Liver (tissue), 9 donors: ENCODE measurements around the gene TMEM255B. TPM values are rescaled to one million over a fixed set of nuclear protein-coding genes. Genes with fewer than 3 reads are reported as not detected.

Experiments used
- DNase-seq: peaks from one replicate; pipeline ENCODE4 v3.0.0-alpha.2; 2017; ENCODE audit warnings: low spot score
- H3K27ac ChIP-seq, 2 donors: one replicate each; pipeline ENCODE4 v1.7.0; 2013; ENCODE audit warnings: inconsistent platforms in 2 of 2, low read length in 2 of 2, control low read depth in 1 of 2, low read depth in 1 of 2, mild to moderate bottlenecking in 1 of 2
- H3K27me3 ChIP-seq, 4 donors: one replicate each; pipeline versions ENCODE4 v1.6.1 to v1.7.0; 2013; ENCODE audit warnings: low read length in 3 of 4, inconsistent platforms in 1 of 4, mild to moderate bottlenecking in 1 of 4, moderate library complexity in 1 of 4; ENCODE audit not compliant: control insufficient read depth in 4 of 4, insufficient read depth in 4 of 4
- H3K36me3 ChIP-seq, 4 donors: one replicate each; pipeline versions ENCODE4 v1.6.1 to v1.7.0; 2013; ENCODE audit warnings: low read length in 3 of 4, mild to moderate bottlenecking in 3 of 4, low read depth in 1 of 4, moderate library complexity in 1 of 4; ENCODE audit not compliant: control insufficient read depth in 4 of 4, insufficient read depth in 3 of 4
- H3K4me1 ChIP-seq, 4 donors: one replicate each; pipeline versions ENCODE4 v1.6.1 to v1.7.0; 2013; ENCODE audit warnings: low read length in 3 of 4, mild to moderate bottlenecking in 3 of 4, moderate library complexity in 1 of 4; ENCODE audit not compliant: control insufficient read depth in 4 of 4, insufficient read depth in 4 of 4
- H3K4me3 ChIP-seq, 3 donors: one replicate each; pipeline versions ENCODE4 v1.6.1 to v1.7.0; 2013; ENCODE audit warnings: low read length in 3 of 3, control low read depth in 1 of 3, low read depth in 1 of 3, mild to moderate bottlenecking in 1 of 3
- H3K9ac ChIP-seq, 2 donors: one replicate each; pipeline ENCODE4 v1.7.0; 2013; ENCODE audit warnings: low read length in 2 of 2, mild to moderate bottlenecking in 2 of 2, moderate library complexity in 2 of 2, control low read depth in 1 of 2, low read depth in 1 of 2
- H3K9me3 ChIP-seq, 4 donors: one replicate each; pipeline versions ENCODE4 v1.6.1 to v1.7.0; 2013; ENCODE audit warnings: low read length in 3 of 4; ENCODE audit not compliant: control insufficient read depth in 4 of 4
- EGR1 ChIP-seq, 2 donors: IDR thresholded peaks; 2 replicates each; pipeline ENCODE4 v1.6.1; 2016 to 2018; ENCODE audit warnings: antibody characterized with exemption in 2 of 2, low read depth in 2 of 2
- FOXA1 ChIP-seq: IDR thresholded peaks from 2 replicates; pipeline ENCODE4 v1.6.1; 2016; ENCODE audit warnings: antibody characterized with exemption
- HNF4A ChIP-seq, 2 donors: conservative IDR thresholded peaks; 2 replicates each; pipeline ENCODE4 v1.6.1; 2016; ENCODE audit warnings: antibody characterized with exemption in 2 of 2, mild to moderate bottlenecking in 2 of 2
- HNF4G ChIP-seq: IDR thresholded peaks from 2 replicates; pipeline ENCODE4 v1.6.1; 2016; ENCODE audit warnings: antibody characterized with exemption
- JUND ChIP-seq, 2 donors: IDR thresholded peaks; 2 replicates each; pipeline ENCODE4 v1.6.1; 2016; ENCODE audit warnings: antibody characterized with exemption in 2 of 2
- NR2F2 ChIP-seq: IDR thresholded peaks from 2 replicates; pipeline ENCODE4 v1.6.1; 2016; ENCODE audit warnings: antibody characterized with exemption
- REST ChIP-seq: IDR thresholded peaks from 2 replicates; pipeline ENCODE4 v1.6.1; 2016; ENCODE audit warnings: antibody characterized with exemption, mild to moderate bottlenecking
- SP1 ChIP-seq: IDR thresholded peaks from 2 replicates; pipeline ENCODE4 v1.6.1; 2018; ENCODE audit warnings: antibody characterized with exemption, mild to moderate bottlenecking
- TAF1 ChIP-seq: conservative IDR thresholded peaks from 2 replicates; pipeline ENCODE4 v1.6.1; 2016; ENCODE audit warnings: antibody characterized with exemption, mild to moderate bottlenecking
- YY1 ChIP-seq: IDR thresholded peaks from 2 replicates; pipeline ENCODE4 v1.6.1; 2016; ENCODE audit warnings: antibody characterized with exemption, mild to moderate bottlenecking
- WGBS: extraction: QIAGEN DNeasy Blood & Tissue Kit; methylation state at CpG from one replicate; pipeline ENCODE4 v1.1.7; 2013; 5-methylcytosine and 5-hydroxymethylcytosine counted together
- polyA plus RNA-seq, 2 donors: library from polyadenylated mRNA; stranded (reverse) in 1 of 2; unstranded in 1 of 2; fragments of 200-250 nt in 1 of 2; fragments of >200 nt in 1 of 2; fragmentation: Nextera tagmentation in 1 of 2; extraction: Ambion mirVana in 1 of 2; gene quantifications; one replicate each; pipeline versions ENCODE4 v1.2.1 to v1.2.3, GENCODE V29; 2013 to 2015
- total RNA-seq, 2 donors: library from RNA; depleted of rRNA; stranded (reverse); fragments of >200 nt; gene quantifications; one replicate each; pipeline ENCODE4 v1.2.3, GENCODE V29; 2014
- TF ChIP-seq, protein P1 (sequence below): IDR thresholded peaks from 2 replicates; pipeline ENCODE4 v1.6.1; 2016; ENCODE audit warnings: antibody characterized with exemption
- donor health status: healthy.
- donor health status: healthy.
- donor health status: healthy.
- donor health status: healthy.
- donor health status: healthy.

TMEM255B gene
- total and polyA plus RNA-seq, 4 donors, result 0.37 to 8.6 (median 3.5) TPM

GRCh38 chr13:113819731-113820715, 61.0 kb downstream of the TMEM255B start (continued):
- no peak for TF ChIP-seq JUND (IDR thresholded peaks at IDR 0.05)
- TF ChIP-seq FOXA1, result no peak

GRCh38 chr13:113820813-113821651, 62.0 kb downstream of the TMEM255B start:
- peak overlapping the region; percentile 11 to 31 for H3K27ac ChIP-seq

GRCh38 chr13:113821847-113822246, 62.8 kb downstream of the TMEM255B start:
- WGBS, result 93% methylated on average over 24 of the region's 24 CpGs
- peaks cover 0 to 13% (median 4%) of the 10 kb centered on the region in 4 donors for H3K36me3 ChIP-seq
- H3K4me1 ChIP-seq, result peaks cover 0 to 2% (median 0%) of the 10 kb centered on the region in 4 donors
- TF ChIP-seq HNF4A (conservative IDR thresholded peaks at IDR 0.05) (no peak), HNF4G (no peak), SP1 (no peak), YY1 (no peak), NR2F2 (no peak), EGR1 (IDR thresholded peaks at IDR 0.05; ENCODE audit: low read depth in 2 of 2) (no peak), REST (no peak)
- TF ChIP-seq, protein P1, sequence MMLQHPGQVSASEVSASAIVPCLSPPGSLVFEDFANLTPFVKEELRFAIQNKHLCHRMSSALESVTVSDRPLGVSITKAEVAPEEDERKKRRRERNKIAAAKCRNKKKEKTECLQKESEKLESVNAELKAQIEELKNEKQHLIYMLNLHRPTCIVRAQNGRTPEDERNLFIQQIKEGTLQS, result no peak
- no peak overlapping the region for H3K9ac ChIP-seq
- no peak for DNase-seq
- H3K9me3 ChIP-seq, result no peaks in the 10 kb centered on the region
- no peaks in the 10 kb centered on the region for H3K27me3 ChIP-seq
- H3K27ac ChIP-seq, result no peak overlapping the region
- H3K4me3 ChIP-seq, result no peak overlapping the region

More at GRCh38 chr13:113820813-113821651, 62.0 kb downstream of the TMEM255B start:
- Histone ChIP-seq H3K9ac (no peak overlapping the region), H3K27me3 (no peaks in the 10 kb centered on the region), H3K9me3 (no peaks in the 10 kb centered on the region), H3K4me1 (peaks cover 0 to 4% (median 2%) of the 10 kb centered on the region in 4 donors), H3K36me3 (peaks cover 0 to 10% (median 4%) of the 10 kb centered on the region in 4 donors), H3K4me3 (no peak overlapping the region)
- 82% methylated on average over 54 of the region's 54 CpGs for WGBS
- no peak for DNase-seq
- TF ChIP-seq JUND (IDR thresholded peaks at IDR 0.05), result peak in 1 of 2 donors; percentile 49
- no peak for TF ChIP-seq TAF1
